ENCODE measurements around the gene GABARAPL2.
"Not testable (repeated sequence)": the region's sequence is repeated elsewhere in the genome, so short reads cannot be mapped to it uniquely, and the experiment has no call there.

The GABARAPL2 gene

DNA sequence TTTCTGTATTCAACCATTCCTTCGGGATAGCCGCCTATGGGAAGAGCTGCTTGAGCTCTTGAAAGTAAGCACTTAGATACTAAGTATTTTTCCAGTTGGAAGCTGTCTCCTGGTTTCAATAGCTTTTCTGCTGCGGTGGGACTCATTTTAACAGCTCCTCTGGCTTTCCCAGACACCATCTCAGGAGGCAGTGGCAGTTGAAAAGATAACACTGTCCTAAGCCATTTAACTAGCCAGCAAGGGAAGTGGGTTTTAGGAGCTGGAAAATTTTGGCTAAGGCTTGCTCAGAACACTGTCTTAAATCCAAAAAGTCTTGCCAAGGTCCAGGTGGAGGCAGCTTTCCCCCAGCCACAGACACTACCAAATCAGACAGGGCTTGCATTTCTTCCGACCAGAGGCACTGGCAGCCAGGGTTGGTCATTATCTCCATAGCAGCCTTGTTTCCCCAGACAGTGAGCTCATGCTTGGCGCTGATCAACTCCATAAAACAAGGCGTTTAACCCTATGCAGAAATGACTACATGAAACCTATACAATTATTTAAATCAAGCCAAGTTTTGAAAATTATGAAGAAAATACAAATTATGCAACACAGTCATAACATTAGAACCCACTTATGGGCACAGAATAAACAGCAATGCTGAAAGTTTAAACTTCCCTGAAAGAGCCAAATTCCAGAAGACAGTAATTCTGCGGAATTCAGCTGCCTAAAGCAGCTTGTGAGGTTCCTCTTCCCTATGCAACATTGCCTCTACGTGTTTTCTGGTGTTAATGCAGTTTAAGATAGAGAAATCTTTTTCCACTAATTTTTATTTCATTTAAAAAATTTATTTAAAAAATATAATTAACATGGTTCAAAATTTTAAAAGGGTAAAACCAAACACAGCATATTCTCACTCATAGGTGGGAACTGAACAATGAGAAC, 25.0 kb downstream of the GABARAPL2 start:
- TF ChIP-seq ESRRG (CRISPR knock-in tag; IDR thresholded peaks at IDR 0.05) (no peak), ZFP3 (CRISPR knock-in tag; IDR thresholded peaks at IDR 0.05) (no peak)
- TF ChIP-seq, protein P1, sequence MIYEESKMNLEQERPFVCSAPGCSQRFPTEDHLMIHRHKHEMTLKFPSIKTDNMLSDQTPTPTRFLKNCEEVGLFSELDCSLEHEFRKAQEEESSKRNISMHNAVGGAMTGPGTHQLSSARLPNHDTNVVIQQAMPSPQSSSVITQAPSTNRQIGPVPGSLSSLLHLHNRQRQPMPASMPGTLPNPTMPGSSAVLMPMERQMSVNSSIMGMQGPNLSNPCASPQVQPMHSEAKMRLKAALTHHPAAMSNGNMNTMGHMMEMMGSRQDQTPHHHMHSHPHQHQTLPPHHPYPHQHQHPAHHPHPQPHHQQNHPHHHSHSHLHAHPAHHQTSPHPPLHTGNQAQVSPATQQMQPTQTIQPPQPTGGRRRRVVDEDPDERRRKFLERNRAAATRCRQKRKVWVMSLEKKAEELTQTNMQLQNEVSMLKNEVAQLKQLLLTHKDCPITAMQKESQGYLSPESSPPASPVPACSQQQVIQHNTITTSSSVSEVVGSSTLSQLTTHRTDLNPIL (CRISPR knock-in tag; IDR thresholded peaks at IDR 0.05; ENCODE audit: low read depth) = peak; percentile 90
- ATAC-seq = peak; percentile 91

GRCh38 chr16:75591927-75592326, 25.7 kb downstream of the GABARAPL2 start:
- not testable (repeated sequence) for ATAC-seq

- TF ChIP-seq CSDC2 (CRISPR knock-in tag; IDR thresholded peaks at IDR 0.05) (no peak), ARNTL (CRISPR knock-in tag; IDR thresholded peaks at IDR 0.05; ENCODE audit: borderline replicate concordance, low read depth) (no peak), ISL1 (CRISPR knock-in tag; IDR thresholded peaks at IDR 0.05) (no peak), RARB (CRISPR knock-in tag; IDR thresholded peaks at IDR 0.05) (no peak), OSR1 (CRISPR knock-in tag; IDR thresholded peaks at IDR 0.05) (no peak), PPARA (CRISPR knock-in tag; IDR thresholded peaks at IDR 0.05; ENCODE audit: borderline replicate concordance) (no peak), ZC3H10 (CRISPR knock-in tag; IDR thresholded peaks at IDR 0.05) (no peak), ZFP30 (CRISPR knock-in tag; IDR thresholded peaks at IDR 0.05) (no peak), TCF4 (CRISPR knock-in tag; IDR thresholded peaks at IDR 0.05; ENCODE audit: borderline replicate concordance) (no peak), ZFP3 (CRISPR knock-in tag; IDR thresholded peaks at IDR 0.05) (no peak), TOX (CRISPR knock-in tag; IDR thresholded peaks at IDR 0.05; ENCODE audit: borderline replicate concordance) (no peak), ESRRG (CRISPR knock-in tag; IDR thresholded peaks at IDR 0.05) (no peak), SNAI2 (CRISPR knock-in tag; IDR thresholded peaks at IDR 0.05) (no peak), GLIS3 (CRISPR knock-in tag; IDR thresholded peaks at IDR 0.05) (no peak), CSRNP3 (CRISPR knock-in tag; IDR thresholded peaks at IDR 0.05) (no peak)
- TF ChIP-seq, protein P2, sequence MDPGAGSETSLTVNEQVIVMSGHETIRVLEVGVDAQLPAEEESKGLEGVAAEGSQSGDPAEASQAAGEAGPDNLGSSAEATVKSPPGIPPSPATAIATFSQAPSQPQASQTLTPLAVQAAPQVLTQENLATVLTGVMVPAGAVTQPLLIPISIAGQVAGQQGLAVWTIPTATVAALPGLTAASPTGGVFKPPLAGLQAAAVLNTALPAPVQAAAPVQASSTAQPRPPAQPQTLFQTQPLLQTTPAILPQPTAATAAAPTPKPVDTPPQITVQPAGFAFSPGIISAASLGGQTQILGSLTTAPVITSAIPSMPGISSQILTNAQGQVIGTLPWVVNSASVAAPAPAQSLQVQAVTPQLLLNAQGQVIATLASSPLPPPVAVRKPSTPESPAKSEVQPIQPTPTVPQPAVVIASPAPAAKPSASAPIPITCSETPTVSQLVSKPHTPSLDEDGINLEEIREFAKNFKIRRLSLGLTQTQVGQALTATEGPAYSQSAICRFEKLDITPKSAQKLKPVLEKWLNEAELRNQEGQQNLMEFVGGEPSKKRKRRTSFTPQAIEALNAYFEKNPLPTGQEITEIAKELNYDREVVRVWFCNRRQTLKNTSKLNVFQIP (CRISPR knock-in tag; IDR thresholded peaks at IDR 0.05; ENCODE audit: borderline replicate concordance, low read depth) = no peak
- TF ChIP-seq, protein P3, sequence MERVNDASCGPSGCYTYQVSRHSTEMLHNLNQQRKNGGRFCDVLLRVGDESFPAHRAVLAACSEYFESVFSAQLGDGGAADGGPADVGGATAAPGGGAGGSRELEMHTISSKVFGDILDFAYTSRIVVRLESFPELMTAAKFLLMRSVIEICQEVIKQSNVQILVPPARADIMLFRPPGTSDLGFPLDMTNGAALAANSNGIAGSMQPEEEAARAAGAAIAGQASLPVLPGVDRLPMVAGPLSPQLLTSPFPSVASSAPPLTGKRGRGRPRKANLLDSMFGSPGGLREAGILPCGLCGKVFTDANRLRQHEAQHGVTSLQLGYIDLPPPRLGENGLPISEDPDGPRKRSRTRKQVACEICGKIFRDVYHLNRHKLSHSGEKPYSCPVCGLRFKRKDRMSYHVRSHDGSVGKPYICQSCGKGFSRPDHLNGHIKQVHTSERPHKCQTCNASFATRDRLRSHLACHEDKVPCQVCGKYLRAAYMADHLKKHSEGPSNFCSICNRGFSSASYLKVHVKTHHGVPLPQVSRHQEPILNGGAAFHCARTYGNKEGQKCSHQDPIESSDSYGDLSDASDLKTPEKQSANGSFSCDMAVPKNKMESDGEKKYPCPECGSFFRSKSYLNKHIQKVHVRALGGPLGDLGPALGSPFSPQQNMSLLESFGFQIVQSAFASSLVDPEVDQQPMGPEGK (CRISPR knock-in tag; IDR thresholded peaks at IDR 0.05; ENCODE audit: borderline replicate concordance) = no peak
- TF ChIP-seq, protein P1 (CRISPR knock-in tag; IDR thresholded peaks at IDR 0.05; ENCODE audit: low read depth) = no peak
- TF ChIP-seq, protein P4, sequence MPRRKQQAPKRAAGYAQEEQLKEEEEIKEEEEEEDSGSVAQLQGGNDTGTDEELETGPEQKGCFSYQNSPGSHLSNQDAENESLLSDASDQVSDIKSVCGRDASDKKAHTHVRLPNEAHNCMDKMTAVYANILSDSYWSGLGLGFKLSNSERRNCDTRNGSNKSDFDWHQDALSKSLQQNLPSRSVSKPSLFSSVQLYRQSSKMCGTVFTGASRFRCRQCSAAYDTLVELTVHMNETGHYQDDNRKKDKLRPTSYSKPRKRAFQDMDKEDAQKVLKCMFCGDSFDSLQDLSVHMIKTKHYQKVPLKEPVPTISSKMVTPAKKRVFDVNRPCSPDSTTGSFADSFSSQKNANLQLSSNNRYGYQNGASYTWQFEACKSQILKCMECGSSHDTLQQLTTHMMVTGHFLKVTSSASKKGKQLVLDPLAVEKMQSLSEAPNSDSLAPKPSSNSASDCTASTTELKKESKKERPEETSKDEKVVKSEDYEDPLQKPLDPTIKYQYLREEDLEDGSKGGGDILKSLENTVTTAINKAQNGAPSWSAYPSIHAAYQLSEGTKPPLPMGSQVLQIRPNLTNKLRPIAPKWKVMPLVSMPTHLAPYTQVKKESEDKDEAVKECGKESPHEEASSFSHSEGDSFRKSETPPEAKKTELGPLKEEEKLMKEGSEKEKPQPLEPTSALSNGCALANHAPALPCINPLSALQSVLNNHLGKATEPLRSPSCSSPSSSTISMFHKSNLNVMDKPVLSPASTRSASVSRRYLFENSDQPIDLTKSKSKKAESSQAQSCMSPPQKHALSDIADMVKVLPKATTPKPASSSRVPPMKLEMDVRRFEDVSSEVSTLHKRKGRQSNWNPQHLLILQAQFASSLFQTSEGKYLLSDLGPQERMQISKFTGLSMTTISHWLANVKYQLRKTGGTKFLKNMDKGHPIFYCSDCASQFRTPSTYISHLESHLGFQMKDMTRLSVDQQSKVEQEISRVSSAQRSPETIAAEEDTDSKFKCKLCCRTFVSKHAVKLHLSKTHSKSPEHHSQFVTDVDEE (CRISPR knock-in tag; IDR thresholded peaks at IDR 0.05) = no peak
These were observed 27.1 kb downstream of the GABARAPL2 start for GRCh38 chr16:75593308-75593707.

More at GRCh38 chr16:75593308-75593707, 27.1 kb downstream of the GABARAPL2 start:
- no peak for ATAC-seq
